GM19238 (cell line): Measurements from ENCODE around the gene KIF26B.
A peak's percentile ranks its signal among the peaks of the same experiment; 100 is the strongest.

Source experiments
- DNase-seq: peaks from one replicate; pipeline ENCODE4 v3.0.0; 2011; ENCODE audit warnings: low spot score; ENCODE audit not compliant: insufficient read length

Gene KIF26B

GRCh38 chr1:245276445-245276844, 121.7 kb downstream of the KIF26B start:
- DNase-seq, result no peak

DNA sequence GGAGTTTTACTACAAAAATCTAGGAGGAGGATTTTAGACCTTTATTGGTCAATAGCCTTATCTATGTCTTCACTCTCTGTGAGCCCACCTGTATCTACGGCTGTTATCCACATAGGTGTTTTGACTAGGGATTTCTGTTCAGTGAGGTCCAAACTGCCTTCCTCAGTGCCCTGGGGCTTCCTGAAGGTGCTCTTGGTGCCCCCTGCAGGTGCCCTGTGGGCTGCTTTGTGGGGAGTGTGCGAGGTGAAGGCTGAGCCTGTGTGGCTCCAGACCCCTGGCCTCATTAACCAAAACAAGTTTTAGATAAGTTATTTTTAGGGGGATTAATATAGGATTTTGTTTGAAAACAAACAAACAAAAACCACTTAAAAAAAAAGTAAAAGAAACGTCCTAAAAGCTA, 122.5 kb downstream of the KIF26B start:
- no peak for DNase-seq

- no peak for DNase-seq
Measured at GRCh38 chr1:245278846-245279245, 124.1 kb downstream of the KIF26B start.

DNA sequence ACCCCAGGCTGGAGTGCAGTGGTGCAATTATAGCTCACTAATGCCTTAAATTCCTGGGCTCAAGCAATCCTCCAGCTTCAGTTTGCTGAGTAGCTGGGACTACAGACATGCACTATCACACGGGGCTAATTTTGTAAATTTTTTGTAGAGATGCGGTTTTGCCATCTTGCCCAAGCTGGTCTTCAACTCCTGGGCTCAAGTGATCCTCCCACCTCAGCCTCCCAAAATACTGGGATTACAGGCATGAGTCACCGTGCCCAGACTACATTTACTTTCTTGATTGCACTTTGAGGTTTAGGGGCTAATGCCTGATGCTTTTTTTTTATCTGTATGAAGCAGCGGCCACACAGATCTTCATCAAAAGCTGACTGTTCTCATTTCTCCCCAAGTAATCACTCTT, 124.6 kb downstream of the KIF26B start:
- DNase-seq, result no peak

GRCh38 chr1:245283001-245283400, 128.2 kb downstream of the KIF26B start:
- no peak for DNase-seq

DNA sequence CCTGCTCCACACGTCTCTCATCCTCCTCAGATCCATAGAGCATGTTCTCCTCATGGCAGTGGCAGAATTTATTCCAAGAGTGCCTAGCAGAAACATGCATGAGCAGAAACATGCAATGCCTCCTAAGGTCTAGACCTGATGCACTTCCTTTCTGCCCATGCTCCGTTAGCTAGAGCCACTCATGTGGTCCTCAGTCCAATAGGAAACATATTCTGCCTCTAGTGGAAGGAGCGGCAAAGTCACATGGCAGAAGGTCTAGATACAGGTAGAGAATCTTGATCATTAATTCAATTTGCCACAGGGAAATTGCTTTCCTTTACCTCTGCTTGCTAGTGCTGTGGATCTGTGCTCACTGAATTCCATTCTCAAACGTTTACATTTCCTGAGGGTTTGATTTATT, 130.4 kb downstream of the KIF26B start:
- DNase-seq, result no peak

- no peak for DNase-seq
Measured at GRCh38 chr1:245288796-245289195, 134.0 kb downstream of the KIF26B start.

- DNase-seq, result no peak
Measured at GRCh38 chr1:245290836-245291235, 136.1 kb downstream of the KIF26B start.

- no peak for DNase-seq
Measured at GRCh38 chr1:245291351-245291750, 136.6 kb downstream of the KIF26B start.

- DNase-seq, result no peak
Measured at GRCh38 chr1:245292141-245292540, 137.4 kb downstream of the KIF26B start.

DNA sequence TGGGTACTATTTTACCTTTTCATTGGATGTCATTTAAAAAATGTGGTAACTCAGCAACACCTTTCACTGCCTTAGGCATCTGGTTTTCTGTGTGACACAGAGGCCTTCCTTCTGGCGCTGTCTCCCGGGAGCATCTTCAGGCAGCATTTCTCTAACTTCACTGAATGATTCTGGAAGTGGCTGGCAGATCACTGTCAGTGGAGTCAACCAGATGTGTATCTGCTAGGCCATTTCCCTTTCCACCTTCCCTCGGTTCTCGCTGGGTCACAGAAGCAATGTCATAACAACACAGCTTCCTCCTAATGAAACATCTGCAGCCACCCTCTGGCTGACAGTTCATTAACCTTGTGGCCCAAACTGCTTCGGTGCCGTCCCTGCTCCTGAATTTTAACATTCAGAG, 137.8 kb downstream of the KIF26B start:
- DNase-seq, result no peak

- DNase-seq, result no peak
Measured at GRCh38 chr1:245294020-245294419, 139.2 kb downstream of the KIF26B start.

- no peak for DNase-seq
Measured at GRCh38 chr1:245298781-245299180, 144.0 kb downstream of the KIF26B start.

- no peak for DNase-seq
Measured at GRCh38 chr1:245301162-245301580, 146.4 kb downstream of the KIF26B start.

DNA sequence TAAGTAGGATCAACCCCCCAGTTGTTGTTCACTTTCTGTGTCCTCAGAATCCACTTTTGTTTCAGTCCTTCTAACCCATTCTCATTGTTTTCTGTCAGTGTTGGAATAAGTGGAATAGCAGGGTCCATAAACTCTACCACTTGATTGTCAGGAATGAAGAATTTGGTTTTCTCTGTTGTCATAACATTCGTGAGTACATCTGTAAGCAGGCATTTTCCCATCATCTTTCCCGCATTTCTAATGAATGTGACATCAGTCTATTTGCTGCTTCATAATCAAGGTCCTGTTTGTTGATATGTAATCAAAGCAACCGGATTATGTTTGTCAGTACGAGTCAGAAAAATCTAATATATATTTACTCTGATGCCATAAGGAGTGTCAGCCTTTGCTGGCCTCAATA, 147.1 kb downstream of the KIF26B start:
- no peak for DNase-seq

DNA sequence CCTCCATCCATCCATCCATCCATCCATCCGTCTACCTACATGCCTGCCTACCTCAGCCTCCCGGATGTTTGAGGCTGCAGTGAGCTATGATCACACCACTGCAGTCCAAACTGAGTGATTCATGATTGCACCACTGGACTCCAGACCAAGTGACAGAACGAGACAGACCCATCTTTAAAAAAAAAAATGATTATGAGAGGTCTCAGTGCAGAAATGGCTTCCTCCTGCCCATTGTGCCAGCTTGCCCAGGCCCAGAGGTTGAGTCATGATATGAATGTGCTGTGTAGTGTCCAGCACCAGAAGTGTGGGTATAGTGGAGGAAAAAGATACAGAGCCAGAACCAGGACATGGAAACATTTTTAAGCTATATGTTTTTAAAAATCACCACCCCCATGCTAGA, 149.9 kb downstream of the KIF26B start:
- no peak for DNase-seq

- DNase-seq, result no peak
Measured at GRCh38 chr1:245306020-245306419, 151.2 kb downstream of the KIF26B start.

GRCh38 chr1:245306628-245307410, 152.0 kb downstream of the KIF26B start:
- DNase-seq, result no peak

DNA sequence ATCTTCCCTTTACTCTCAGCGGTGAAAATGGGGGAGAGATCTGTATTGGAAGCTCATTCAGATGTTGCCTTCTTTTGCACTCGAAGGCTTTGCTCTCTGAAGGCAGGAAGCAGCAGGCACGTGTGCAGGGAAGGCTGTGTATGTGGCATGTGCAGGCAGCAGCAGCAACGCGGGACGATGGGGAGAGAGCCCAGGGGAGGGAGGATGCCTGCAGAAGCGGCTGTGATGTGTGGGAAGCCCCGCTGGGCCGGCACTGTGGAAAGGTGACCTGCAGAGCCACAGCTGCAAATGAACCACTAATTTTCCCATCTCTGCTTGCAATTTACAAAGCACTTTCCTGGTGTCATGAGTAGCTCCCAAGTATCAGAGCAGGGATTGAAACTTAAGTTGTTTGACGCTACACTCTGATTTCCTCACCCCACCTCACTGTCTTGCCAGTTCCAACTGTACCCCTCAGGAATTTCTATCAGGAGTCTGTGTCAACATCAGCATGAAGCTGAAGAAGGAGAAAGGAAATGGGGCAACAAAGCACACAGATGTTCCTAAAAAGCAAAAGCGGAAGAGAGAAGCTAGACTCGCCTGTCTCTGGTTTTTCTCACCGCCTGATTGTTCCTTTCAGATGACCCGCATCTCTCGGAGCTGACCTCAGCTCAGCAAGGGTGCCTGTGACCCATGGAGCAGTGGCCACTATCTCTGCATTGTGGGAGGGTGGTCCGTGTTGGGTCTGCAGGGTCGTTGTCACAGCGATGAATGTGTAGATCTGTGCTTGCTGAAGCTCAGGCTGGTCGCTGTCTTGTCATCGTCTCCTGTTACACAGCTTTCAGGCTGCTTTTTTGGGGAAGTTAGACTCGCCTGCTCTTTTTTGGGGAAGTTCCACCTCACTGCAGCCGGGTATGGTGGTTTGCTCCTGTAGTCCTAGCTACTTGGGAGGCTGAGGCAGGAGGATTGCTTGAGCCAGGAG, 156.1 kb downstream of the KIF26B start:
- DNase-seq, result peak; percentile 28

DNA sequence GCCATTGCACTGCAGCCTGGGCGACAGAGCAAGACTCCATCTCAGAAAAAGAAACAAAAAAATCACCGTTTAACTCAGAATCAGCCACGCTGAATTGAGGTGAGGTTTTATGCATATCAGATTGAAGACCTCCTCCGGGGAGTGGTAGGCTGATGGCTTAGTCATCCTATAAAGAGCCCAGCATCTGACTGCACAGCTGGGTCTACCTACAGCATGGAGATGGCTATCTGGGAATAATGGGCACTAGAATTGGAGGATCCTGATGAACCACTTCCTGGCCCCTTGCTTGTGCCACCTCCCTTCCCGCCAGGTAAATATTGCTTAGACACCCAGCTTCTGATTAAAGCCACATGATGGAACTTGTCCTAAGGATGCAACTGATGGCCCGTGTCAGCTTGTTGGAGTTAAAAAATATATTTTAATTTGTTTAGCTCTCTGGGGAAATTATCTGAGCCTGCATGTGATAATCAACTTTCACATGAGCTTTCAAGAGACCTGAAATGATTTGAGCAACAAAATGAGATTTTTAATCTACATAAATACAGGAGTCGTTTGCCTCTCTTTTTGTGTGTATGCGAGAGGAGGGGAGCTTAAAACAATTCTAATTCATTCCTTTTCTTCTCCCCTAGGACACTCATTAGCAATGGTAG, 157.2 kb downstream of the KIF26B start:
- DNase-seq, result no peak

GRCh38 chr1:245313576-245313975, 158.8 kb downstream of the KIF26B start:
- DNase-seq, result no peak

DNA sequence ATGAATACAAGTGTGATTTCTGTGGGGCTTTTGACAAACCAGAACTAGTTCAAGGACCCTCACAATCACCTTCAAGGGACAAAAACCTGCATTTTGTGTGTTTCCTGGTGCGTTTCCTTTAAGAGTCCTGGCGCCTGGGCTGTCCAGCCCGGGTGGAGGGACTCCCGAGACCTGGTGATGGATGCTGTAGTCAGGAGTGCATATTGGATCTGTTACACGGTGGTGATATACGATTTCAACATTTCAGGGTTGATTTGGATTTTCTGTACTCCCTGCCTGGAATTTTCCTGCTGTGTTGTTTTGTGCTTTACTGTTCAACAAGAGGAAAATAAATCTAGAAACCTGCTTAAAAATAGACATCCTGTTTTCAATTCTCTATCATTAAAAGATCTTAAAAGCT, 162.0 kb downstream of the KIF26B start:
- DNase-seq, result no peak
